Activated T-cell treated with anti-CD3 and anti-CD28 coated beads for 24 hours (primary cell): Measurements from ENCODE around the gene GPR132.
A peak's percentile ranks its signal among the peaks of the same experiment; 100 is the strongest.
"Not testable (repeated sequence)": the region's sequence is repeated elsewhere in the genome, so short reads cannot be mapped to it uniquely, and the experiment has no call there.

Source experiments
- DNase-seq: peaks from one replicate; pipeline ENCODE4 v3.0.0-alpha.2; 2020; ENCODE audit warnings: low read depth

Gene GPR132

GRCh38 chr14:105091517-105092170 is 26.4 kb upstream of the GPR132 start:
- no peak for DNase-seq

DNA sequence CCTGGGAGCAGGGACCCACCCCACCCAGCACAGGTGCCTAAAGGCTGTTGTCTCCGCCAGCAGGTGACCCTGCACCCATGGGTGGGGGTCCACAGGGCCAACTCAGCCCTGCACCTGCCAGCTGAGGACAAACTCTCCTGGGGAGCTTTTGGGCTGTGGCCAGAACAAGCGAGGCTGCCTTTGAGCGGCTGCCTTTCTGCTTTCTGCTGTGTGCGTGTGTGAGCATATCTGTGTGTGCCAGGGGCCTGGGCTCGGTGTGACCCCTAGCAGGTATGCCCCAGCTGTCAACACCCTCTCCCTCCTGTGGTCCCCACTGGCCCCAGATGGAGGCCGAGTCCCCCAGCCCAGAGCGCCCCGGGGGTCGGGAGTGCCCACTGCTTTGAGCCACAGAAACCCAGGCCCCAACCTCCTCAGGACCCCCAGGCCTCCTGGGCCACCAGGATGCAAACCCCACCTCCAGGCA is 25.9 kb upstream of the GPR132 start:
- DNase-seq, result no peak

- DNase-seq, result peak; percentile 78
These were observed 25.3 kb upstream of the GPR132 start for GRCh38 chr14:105090493-105091053.

GRCh38 chr14:105089746-105090492 is 24.7 kb upstream of the GPR132 start:
- no peak for DNase-seq

DNA sequence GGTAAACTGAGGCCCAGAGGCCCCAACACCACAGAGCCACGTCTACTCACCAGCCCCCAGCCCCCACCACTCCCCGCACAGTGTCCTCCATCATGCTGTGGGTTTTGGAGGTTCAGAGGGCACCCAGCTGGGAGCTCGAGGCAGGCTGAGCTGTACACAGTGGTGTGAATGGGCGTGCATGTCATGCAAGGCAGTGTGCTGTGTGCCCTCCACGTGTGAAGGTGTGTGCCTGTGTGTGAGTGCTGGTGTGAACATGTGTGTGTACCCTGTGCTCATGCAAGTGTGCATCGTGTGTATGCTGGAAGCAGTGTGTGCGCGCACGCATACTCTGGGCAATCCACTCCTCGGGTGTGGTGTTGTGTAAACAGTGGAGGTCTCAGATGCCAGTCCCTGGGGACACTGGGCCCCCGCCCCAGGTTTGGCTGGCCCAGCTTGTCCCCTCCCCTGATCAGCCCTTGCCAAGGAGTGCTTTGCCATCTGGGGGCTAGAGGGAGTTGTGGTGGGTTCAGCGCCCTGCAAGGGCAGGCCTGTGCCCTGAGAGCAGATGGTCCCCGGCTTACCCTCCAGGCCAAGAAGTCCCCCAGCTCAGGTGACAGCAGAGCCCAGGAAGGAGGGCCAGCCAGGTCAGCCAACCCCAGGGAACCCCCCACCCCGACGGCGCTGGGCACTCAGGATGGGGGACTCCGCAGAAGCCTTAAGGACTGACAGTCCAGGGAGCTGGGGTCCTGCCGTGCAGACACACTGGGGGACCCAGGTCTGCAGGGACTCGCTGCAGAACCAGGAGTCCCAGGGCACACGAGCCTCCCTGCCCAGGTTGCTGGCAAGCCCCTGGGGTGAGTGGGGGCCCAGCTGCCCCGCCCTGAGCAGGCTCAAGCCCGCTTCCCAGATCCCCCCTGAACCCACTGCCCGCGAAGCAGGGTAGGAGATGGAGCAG is 23.8 kb upstream of the GPR132 start:
- no peak for DNase-seq

GRCh38 chr14:105087963-105088811 is 23.0 kb upstream of the GPR132 start:
- DNase-seq, result no peak

- no peak for DNase-seq
These were observed 22.2 kb upstream of the GPR132 start for GRCh38 chr14:105087308-105087962.

- DNase-seq, result peak; percentile 81
These were observed 21.6 kb upstream of the GPR132 start for GRCh38 chr14:105086833-105087307.

DNA sequence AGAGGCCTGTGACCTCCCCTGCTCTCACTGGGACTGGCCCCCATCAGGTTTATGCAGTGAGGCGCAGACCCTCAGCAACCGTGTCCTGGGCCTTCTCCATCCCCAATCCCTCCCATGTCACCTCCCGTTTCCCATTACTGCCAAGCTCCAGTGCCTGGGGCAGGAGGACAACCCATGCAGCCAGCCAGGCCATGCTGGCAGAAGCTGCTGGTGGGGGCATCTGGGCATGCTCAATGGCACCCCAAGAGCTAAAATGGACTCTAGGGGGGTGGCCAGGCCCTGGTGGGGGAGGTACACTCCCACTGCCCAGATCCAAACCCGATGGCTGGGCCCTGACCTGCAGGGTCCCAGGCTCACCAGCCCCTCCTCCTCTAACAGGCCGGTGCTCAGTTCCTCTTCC is 20.5 kb upstream of the GPR132 start:
- DNase-seq, result no peak

- no peak for DNase-seq
These were observed 19.7 kb upstream of the GPR132 start for GRCh38 chr14:105084741-105085571.

DNA sequence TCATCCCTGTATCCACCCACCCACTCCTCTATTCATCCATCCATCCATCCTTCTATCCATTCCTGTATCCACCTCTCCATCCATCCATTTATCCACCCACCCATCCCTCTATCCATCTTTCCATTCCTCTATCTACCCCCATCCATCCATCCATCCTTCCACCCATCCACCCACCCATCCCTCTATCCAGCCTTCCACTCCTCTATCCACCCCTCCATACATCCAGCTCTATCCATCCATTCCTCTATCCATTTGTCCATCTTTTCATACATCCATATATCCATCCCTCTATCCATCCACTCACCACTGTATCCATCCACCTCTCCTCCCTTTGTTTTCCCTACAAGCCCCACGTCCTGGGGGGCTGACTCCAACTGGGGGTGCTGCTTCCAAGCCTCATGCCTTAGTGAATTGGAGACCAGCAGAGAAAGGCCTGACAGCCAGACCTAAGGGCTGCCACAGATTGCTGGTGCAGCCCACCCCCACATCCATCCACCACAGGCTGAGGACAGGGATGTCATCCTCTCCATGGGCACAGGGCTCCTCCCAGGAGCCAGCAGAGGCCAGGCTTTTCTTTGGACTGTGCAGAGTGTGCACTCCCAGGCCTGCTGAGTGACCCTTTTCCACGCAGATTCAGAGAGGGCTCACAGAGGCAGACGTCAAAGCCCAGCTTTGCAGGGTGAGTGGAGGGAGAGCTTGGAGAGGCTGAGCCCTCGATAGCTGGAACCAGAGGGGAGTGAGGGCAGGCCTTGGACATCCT is 18.9 kb upstream of the GPR132 start:
- no peak for DNase-seq

DNA sequence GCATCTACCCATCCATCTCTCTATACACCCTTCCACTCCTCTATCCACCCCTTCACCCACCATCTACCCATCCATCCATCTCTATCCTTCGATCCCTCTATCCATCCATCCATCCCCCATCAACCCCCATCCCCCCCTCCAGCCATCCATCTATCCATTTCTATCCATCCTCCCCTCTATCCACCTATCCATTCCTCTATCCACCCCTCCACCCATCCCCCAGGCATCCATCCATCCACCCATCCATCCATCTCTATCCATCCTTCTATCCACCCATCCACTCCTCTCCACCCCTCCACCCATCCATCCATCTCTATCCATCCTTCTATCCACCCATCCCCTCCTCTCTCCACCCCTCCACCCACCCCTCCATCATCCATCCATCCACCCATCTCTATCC is 17.5 kb upstream of the GPR132 start:
- no peak for DNase-seq

DNA sequence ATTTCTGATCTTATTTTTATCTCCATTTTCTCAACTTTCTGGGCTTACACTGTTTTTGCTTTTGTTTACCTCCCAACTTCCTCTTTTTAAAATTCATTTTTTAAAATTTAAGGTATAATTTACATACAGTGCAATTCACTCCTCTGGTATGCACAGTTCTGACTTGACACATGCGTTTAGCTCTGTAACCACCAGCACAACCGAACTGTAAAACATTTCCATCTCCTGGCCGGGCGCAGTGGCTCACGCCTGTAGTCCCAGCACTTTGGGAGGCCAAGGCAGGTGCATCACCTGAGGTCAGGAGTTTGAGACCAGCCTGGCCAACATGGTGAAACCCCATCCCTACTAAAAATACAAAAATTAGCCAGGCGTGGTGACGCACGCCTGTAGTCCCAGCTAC is 16.2 kb upstream of the GPR132 start:
- not testable (repeated sequence) for DNase-seq

- no peak for DNase-seq
These were observed 14.9 kb upstream of the GPR132 start for GRCh38 chr14:105080161-105080560.

DNA sequence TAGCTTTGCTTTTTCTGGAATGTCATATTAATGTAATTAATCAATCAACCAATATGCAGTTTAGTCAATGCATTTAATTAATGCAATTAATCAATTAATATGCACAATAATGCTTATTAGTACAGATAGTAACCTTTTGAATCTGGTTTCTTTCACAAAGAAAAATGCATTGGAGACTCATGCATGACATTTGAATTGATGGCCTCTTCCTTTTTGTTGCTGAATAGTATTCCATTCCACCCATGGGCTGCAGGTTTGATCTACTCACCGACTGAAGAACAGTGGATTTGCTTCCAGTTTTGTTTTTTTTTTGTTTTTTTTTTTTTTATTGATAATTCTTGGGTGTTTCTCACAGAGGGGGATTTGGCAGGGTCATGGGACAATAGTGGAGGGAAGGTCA is 13.1 kb upstream of the GPR132 start:
- DNase-seq, result no peak

GRCh38 chr14:105077649-105077995 is 12.4 kb upstream of the GPR132 start:
- DNase-seq, result no peak

DNA sequence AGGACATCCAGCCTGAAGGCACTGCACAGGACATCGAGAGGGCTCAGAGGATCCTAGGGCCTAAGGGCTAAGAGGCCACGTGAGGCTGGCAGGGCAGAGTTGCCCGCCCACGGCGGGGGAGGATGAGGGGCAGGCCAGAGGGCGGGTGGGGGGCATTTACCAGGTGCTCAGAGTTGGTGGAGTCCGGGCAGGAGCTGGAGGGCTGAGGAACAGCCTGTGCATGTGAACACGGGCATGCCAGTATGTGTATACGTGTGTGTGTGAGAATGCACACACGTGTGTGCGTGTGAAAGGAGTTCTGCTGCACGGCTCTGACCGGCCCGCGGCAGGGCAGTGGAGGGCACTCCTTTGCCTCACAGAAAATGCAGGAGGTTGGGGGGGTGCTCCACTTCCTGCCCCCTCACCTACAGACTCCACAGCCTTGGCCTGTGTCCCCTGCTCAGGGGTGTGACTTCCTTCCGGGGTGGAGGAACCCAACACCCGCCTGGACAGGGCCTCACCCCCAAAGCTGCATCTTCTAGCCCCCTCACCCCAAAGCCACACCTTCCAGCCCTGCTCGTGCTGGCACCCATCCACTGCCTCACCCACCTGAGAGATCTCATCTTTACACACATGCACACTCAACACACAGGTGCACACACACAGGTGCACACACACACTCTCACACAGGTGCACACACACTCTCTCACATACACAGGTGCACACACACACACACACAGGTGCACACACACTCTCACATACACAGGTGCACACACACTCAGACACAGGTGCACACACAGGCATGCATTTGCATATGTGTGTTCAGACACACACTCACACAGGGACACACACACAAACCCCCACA is 11.8 kb upstream of the GPR132 start:
- DNase-seq, result no peak

DNA sequence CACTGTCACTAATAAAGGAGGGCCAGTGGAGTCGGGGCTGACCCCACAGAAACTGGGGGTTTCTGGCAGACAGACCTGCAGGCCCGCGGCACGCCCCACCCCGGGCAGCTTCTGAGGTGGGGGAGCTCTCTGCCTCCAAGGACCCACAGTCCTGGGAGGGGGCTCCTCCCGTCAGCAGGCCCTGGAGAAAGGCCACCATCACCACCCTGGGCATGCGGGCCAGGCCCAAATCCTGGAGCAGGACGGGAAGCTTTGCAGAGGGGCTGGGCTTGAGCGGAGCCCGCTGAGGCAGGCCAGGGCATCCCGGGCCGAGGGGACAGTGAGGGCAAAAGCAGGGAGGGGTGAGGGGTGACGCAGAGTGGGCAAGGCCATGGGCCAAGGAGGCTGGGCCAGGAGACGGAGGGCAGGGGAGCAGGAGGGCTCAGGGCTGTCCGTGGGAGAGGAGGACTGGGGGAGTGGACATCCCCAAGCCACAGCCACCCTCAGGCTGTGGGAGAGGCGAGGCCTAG is 11.1 kb upstream of the GPR132 start:
- DNase-seq, result no peak
